Left cardiac atrium (tissue), 4 donors: ENCODE data around the gene DAGLB. TPM values are rescaled to one million over a fixed set of nuclear protein-coding genes. Genes with fewer than 3 reads are reported as not detected.

ENCODE experiments used
- ATAC-seq, 2 donors: fragments of 200-7000 bp; cut with Tn5 transposase; one replicate each; pipeline ENCODE4 v1.9.1; 2020; ENCODE audit warnings: mild to moderate bottlenecking in 2 of 2, moderate library complexity in 2 of 2
- DNase-seq: peaks from one replicate; pipeline ENCODE4 v3.0.0-alpha.2; 2020
- intact Hi-C, 2 donors: fragments of 100-400 bp; cut with DNase I; formaldehyde crosslinking; loops; one replicate each; pipeline versions ENCODE4 v1.14.1 to v1.15.1; 2022 to 2023
- long read RNA-seq: library from polyadenylated mRNA; unstranded; transcript quantifications from one replicate; pipeline ENCODE4 v2.0.0, GENCODE V29; 2021
- total RNA-seq, 2 donors: library from RNA; stranded (reverse); fragmentation: NEBNext Ultra II Directional; extraction: Animal tissue kit (Norgen Biotek cat#: 25700); gene quantifications; one replicate each; pipeline ENCODE4 v1.2.1, GENCODE V29; 2021
- donor health status: DM: no; HTN: yes; CAD: no.
- donor health status: DM: no; HTN: yes; CAD: no; lungs with severe emphysema.
- donor health status: DM: yes; HTN: yes; CAD: no.
- donor health status: Dilated cardiomyopathy.

Gene DAGLB
- total RNA-seq = 10 to 100 TPM in 1 of 2 donors, 1 to 10 TPM in 1; 8.6 to 11.9 TPM
- long read RNA-seq, transcript DAGLB-201 (15 exons, 2,897 nt) = major isoform, 9 of 12 reads
- long read RNA-seq, partial matches to known transcripts = 0 of 12 reads
- long read RNA-seq, other reads (novel, unspliced or antisense) = 3 of 12 reads

DNA sequence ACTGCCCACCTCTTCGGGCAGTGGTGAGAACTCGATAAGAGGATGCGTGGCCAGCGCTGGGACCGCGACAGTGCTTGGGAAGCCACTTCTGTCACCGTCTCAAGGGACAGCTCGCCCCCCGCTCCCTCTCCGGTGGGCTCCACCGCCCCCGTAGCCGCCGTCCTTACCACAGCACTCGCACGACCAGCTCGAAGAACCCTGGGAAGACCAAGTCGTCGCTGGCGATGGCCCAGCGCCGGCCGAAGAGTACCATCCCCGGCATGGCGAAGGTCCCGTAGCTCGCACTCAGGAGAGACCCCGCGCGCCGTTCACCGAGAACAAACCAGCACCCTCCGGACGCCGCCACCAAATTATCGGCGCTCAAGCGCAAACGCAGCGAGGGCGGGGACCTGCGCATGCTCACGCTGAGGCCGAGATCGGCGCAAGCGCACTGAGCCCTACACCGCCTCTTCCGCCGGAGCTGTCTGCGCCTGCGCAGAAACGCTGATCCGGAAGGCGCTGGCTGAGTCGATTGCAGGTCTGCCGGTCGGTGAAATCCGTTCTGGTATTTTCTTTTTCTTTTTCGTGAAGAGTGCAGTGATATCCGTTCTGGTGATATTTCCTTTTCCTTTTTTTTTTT is at the start of gene DAGLB:
Gene DAGLB (minus strand): TSS at position 374 of the 619 bp plus-strand sequence. CDS start 112 bp downstream, at position 262.
- peak; percentile 91 to 96 for ATAC-seq
- intact Hi-C loops = no loop called here

DNA sequence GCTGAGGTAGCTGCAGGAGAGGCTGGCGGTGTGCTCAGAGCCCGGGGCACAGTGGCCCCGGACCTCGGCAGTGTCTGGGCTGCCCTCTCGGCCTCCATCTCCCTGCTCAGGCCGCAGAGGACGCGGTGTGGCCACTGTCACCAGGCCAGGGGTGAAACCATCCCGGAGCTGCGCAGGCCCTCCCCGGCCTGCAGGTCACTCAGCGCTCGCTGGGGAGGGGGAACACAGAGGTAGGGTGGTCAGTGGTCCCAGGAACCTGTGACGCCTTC is 49.8 kb upstream of the DAGLB start:
- DNase-seq = no peak
- no peak for ATAC-seq
- intact Hi-C loops = no loop called here

More for the DNA sequence above, at the start of gene DAGLB:
- DNase-seq = peak; percentile 96

GRCh38 chr7:6496842-6497636 is 49.3 kb upstream of the DAGLB start:
- intact Hi-C loops = no loop called here
- ATAC-seq = no peak
- no peak for DNase-seq

DNA sequence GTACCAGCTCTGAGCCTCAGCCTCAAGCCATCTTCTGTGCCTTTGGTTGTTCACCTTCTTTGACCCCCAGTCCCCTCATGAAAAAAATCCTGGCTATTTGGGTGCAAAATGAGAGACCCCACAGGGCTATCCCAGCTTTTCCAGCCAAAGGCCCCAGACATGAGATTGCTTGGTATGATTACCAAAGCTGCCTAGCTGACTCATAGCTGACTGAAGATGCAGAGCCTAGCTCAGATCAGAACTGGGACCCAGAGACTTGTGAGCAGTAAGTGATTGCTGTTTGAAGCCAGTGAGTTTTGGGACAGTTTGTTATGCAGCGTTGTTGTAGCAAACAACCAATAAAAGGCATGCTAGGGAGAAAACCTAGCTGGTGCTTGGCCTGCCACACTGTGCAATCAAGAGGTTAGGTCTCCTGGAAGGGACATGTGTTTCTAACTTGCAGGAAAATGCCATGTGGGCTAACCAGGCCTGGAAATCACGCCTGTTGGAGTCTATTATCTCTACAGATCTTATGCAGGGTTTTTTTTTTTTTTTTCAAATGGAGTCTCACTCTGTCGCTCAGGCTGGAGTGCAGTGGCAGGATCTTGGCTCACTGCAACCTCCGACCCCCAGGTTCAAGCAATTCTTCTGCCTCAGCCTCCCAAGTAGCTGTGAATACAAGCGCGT is 48.0 kb upstream of the DAGLB start:
- ATAC-seq = no peak
- DNase-seq = no peak
- intact Hi-C loops = no loop called here

DNA sequence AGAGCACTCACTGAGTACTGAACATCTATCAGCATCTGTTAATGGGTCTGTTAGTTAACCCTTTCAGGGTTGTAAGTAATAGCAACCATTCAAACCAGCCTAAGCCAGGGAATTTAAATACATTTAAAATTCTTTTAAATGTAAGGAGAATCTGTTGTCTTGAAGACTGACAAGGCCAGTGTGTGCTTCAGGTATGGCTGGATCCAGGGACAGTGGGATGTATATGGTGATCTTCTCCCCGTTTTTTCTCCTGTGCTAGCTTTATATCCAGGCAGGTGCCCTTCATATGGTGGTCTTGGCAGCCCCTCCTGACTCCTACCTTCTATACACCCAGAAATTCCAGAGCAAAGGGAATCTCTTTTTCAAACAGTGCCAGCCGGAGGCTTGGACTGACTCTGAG is 46.6 kb upstream of the DAGLB start:
- no peak for ATAC-seq
- intact Hi-C loops = no loop called here
- no peak for DNase-seq

DNA sequence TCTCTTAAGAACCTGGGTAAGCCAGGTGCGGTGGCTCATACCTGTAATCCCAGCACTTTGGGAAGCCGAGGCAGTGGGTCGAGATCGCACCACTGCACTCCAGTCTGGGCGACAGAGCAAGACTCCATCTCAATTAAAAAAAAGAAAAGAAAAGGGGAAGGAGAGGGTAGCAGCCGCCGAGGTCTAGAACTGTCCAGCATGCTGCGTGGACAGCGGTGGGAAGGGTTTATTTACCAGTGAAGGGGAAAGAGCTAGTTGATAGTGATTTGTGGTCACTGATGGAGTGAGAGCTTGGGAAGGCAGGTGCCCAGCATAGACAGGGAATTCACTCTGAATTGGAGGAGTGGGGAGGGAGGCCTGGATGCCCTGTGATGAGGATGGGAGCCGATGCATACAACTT is 43.4 kb upstream of the DAGLB start:
- ATAC-seq (no peak), DNase-seq (no peak)
- intact Hi-C loops = no loop called here

GRCh38 chr7:6489612-6490011 is 41.9 kb upstream of the DAGLB start:
- intact Hi-C loops = no loop called here
- DNase-seq (no peak), ATAC-seq (no peak)

DNA sequence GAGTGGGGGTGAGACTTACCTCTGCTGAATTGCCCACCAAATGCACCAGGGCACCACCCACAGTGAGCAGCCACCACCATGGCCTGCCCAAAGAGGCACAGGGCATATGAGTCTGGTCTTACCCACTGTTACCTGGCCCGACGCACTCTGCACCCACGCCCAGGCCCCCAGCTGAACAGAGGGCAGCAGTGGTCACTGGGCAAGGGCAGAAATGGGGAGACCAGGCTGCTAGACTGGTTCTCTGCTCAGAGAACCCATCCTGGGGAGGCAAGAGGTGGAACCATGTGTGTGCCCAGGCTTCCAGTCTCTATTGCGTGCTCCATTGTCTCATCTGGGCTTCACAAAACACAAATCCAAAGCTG is 39.4 kb upstream of the DAGLB start:
- intact Hi-C loops = no loop called here
- ATAC-seq (no peak), DNase-seq (no peak)

DNA sequence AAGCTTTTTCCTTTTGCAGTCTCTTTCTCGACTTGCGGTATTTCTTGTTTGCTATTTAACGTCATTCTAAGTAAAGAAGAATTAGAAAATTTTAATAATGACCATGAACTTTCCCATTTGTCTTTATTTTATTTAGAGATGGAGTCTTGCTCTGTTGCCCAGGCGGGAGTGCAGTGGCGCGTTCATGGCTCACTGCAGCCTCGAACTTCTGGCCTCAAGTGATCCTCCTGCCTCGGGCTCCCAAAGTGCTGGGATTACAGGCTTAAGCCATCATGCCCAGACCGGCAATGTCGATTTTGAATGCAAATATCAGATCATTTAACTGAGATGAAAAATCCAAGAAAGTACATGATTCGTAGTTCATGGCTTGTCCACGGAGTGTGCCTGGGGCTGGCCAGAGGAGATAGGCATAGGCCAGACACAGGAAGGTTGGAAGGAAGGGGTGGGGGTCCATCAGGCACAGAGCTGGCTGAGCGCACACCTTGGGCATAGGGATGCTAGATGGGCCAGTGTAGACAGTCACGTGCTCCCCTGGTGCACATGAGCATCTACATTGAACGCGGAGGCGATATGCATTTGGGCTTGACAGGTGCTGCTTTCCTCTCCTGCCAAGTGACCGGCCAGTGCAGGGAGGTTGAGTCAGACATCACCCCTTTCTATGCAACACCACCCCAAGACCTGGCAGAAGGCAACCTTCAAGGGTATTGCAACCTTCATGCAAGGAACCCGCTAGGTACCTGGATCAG is 38.9 kb upstream of the DAGLB start:
- no peak for ATAC-seq
- DNase-seq = no peak
- intact Hi-C loops = no loop called here

GRCh38 chr7:6482743-6483119 is 35.0 kb upstream of the DAGLB start:
- DNase-seq = no peak
- no peak for ATAC-seq
- intact Hi-C loops = no loop called here

DNA sequence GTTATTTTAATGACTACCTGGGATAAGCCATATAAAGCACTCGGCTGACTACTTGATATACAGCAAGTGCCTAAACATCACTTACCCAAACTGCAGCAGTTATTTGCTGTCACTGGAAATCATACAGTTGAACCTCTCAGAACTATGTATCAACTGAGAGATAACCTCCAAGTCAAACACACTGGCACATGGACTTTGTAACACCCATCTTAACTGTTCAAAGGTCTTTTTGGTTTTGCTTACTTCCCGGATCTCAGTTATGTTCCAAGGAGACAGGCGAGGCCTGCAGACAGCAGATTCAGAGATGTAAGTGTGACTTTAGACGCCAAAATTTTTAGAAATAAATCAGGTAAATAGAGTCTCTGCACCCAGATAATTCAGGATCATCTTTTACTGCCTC is 34.6 kb upstream of the DAGLB start:
- no peak for ATAC-seq
- intact Hi-C loops = no loop called here
- DNase-seq = no peak

DNA sequence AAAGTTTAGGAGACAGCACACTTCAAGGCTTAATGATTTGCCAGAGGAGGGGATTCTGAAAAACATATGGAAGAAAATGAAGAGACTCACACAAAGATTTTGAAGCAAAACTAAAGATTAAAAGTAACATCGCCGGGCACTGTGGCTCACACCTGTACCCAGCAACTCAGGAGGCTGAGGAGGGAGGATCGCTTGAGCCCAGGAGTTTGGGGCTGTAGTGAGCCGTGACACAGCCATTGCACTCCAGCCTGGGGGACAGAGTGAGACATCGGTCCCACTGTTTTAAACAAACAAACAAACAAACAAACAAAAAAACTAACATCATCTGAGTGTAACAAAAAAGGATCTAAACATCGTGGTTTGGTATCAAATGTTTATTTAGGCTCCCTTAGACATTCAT is 33.7 kb upstream of the DAGLB start:
- intact Hi-C loops = no loop called here
- ATAC-seq = no peak
- no peak for DNase-seq

DNA sequence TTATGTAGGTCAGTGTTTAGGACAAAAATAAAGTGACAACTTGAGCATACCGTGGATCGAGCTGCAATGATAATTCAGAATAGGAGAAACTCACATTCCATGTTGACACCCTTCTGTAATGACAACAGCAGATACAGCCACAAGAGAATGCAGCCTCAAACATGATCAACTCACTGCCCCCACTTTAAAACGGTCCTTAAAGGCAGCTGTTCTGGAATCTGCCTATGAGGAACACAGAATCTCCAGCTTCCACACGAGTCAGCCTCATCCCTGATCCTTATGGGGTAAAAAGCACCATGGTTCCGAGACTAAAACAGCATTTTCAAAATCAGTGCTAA is 32.5 kb upstream of the DAGLB start:
- intact Hi-C loops = no loop called here
- ATAC-seq (no peak), DNase-seq (no peak)

DNA sequence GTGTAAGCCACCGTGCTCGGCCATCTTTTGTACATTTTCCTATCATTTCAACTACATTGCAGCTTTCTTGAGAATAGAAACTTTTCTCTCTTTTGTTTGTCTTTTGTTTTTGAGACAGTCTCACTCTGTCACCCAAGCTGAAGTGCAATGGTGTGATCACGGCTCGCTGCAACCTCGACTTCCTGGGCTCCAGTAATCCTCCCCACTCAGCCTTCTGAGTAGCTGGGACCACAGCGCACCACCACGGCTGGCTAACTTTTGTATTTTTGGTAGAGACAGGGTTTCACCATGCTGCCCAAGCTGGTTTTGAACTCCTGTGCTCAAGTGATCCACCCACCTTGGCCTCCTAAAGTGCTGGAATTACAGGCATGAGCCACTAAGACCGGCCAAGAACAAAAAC is 31.3 kb upstream of the DAGLB start:
- DNase-seq (no peak), ATAC-seq (no peak)
- intact Hi-C loops = no loop called here

DNA sequence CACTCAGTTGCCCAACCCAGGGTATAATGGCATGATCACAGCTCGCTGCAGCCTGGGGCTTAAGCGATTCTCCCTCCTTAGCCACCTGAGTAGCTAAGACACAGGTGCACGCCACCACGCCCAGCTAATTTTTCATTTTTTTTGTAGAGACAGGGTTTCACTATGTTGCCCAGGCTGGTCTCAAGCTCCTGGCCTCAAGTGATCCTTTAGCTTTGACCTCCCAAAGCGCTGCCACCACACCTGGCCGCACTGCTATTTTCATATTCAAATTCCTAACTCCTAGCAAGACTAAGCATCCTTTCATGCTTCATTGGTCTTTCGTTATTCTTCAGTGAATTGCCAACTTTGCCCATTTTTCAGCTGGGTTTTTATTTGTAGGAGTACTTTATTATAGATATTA is 30.4 kb upstream of the DAGLB start:
- DNase-seq (no peak), ATAC-seq (no peak)
- intact Hi-C loops = no loop called here

DNA sequence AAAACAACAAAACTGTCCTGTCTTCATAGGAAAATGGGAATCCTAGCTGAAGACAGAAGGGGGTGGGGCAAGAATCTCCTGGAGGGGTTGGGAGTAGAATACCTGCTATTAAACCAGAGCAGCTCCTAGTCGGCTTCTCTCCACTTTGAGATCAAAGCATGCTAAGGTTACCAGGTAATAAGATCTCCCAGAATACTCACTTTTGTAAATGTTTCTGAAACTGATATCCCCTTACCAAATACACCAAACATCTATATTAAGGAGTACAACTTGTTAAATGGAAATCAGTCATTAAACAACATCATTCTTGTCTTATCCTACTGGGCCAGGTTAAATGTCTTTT is 29.5 kb upstream of the DAGLB start:
- intact Hi-C loops = no loop called here
- DNase-seq = no peak
- no peak for ATAC-seq

DNA sequence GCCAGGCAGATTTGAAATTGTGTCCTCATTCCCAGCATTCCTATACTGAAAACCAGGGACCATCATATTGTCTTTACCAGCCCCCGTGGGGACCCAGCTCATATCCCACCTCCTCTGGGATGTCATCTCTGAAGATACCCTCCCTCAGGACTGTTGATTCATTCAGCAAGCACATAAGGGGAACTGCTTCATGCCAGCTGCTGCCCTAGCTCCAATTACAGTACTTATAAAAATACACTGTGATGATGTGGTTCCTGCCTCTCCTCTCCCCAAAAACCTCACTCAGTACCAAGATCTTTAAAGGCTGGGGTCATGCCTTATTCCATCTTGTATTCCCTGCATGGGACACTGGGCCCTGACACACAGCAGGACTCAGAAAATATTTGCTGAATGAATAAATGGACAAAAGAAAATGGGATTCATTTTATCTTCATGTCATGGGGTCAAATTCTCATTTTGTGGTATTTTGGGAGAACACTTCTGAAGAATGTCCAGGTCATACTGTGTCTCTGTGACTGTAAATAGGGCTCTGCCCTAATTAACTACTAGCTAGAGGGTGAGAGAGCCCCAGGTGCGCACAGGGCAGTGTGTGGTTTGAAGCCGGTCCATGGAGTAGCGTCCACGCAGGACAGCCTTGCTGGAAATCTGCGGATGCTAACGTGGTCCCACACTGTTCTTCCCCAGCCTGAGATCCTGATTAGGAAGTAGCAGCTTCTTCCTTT is 29.0 kb upstream of the DAGLB start:
- peak in 1 of 2 donors; percentile 14 for ATAC-seq

DNA sequence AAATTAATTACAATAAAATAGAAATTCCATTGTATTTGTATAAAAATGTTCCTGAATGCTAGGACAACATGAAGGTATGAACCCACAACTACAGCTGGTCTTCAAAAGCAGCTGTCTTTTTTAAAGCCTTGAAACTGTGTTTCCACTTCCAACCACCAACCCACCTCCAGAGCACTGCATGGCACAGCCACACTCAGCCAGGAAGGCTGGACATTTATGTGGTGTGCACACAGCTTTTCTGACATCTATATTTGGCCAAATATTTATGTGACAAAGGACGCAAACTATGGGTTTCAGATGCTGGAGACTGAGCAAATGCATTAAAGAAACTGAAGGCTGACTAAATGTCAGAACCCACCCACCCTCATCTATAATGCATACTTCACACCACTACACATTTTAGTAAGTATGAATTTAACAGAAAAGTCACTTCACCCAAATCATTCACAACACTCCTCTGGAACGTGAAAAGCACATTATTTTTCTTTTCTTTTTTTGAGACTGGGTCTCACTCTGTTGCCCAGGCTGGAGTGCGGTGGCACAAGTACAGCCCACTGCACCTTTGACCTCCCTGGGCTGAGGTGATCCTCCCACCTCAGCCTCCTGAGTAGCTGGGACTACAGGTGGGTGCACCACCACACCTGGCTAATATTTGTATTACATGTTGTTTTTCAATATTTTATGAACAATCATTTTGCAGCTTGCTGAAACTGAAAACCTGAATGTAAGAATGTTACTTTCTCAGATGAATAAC is 27.9 kb upstream of the DAGLB start:
- ATAC-seq (no peak), DNase-seq (no peak)
- intact Hi-C loops = no loop called here

More for the DNA sequence above, 29.0 kb upstream of the DAGLB start:
- DNase-seq = no peak
- intact Hi-C loops = no loop called here

GRCh38 chr7:6465862-6466261 is 18.1 kb upstream of the DAGLB start:
- DNase-seq (no peak), ATAC-seq (no peak)
- intact Hi-C loops = no loop called here
